ENCODE data around the gene HPSE2. TPM values are rescaled to one million over a fixed set of nuclear protein-coding genes. Genes with fewer than 3 reads are reported as not detected.

Gene HPSE2
- total RNA-seq, 1 experiment from 2014 or later, result not detected

DNA sequence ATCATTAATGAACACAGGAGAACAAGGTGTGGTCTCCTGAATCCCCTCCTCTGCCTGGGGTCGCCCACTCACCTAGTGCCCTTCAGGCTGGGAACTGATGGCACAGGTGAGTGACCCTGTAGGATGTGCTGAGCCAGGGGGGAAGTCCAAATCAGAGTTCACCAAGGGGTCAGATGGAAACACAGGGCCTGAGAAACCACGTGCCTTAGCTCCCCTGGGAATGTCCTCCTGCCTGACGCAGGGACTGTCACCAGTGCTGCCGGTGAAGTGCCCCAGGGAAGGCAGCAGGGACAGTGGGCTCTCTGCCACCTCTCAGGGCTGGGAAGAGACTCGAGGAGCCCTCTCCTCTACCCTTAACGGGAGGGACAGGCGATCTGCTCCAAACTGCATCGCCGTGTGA, 814.9 kb downstream of the HPSE2 start:
- intact Hi-C loops (cut with micrococcal nuclease; ENCODE audit: unreplicated experiment), result no loop called here
- no peaks in the 10 kb centered on the region for H3K9me3 ChIP-seq (ENCODE audit: control insufficient read depth, insufficient read depth, low read depth, low read length)
- no peak for ATAC-seq
- no peak for DNase-seq (ENCODE audit: low read depth, low spot score)
- no peaks in the 10 kb centered on the region; the same call in none of the 2 replicates for H3K36me3 ChIP-seq (ENCODE audit: control insufficient read depth, insufficient read depth, low read length)
- in situ Hi-C loops (cut with HindIII; ENCODE audit: low pct_unique_long_range_greater_than_20kb, low sequenced_read_pairs), result no loop called here
- no peak overlapping the region for H3K4me3 ChIP-seq (ENCODE audit: low read depth in 2 of 2, low read length in 2 of 2)
- H3K4me1 ChIP-seq (ENCODE audit: control insufficient read depth, insufficient read depth, low read length), result peaks cover 6% of the 10 kb centered on the region
- ChIA-PET CTCF (no interaction called here), POLR2A (no interaction called here)
- no TSS peak for BruUV-seq (replicated peaks)
- no peaks in the 10 kb centered on the region for H3K27me3 ChIP-seq (ENCODE audit: control insufficient read depth, insufficient read depth, low read length)
- no peak overlapping the region for H3K27ac ChIP-seq (ENCODE audit: low read length)
- TF ChIP-seq, protein P1, sequence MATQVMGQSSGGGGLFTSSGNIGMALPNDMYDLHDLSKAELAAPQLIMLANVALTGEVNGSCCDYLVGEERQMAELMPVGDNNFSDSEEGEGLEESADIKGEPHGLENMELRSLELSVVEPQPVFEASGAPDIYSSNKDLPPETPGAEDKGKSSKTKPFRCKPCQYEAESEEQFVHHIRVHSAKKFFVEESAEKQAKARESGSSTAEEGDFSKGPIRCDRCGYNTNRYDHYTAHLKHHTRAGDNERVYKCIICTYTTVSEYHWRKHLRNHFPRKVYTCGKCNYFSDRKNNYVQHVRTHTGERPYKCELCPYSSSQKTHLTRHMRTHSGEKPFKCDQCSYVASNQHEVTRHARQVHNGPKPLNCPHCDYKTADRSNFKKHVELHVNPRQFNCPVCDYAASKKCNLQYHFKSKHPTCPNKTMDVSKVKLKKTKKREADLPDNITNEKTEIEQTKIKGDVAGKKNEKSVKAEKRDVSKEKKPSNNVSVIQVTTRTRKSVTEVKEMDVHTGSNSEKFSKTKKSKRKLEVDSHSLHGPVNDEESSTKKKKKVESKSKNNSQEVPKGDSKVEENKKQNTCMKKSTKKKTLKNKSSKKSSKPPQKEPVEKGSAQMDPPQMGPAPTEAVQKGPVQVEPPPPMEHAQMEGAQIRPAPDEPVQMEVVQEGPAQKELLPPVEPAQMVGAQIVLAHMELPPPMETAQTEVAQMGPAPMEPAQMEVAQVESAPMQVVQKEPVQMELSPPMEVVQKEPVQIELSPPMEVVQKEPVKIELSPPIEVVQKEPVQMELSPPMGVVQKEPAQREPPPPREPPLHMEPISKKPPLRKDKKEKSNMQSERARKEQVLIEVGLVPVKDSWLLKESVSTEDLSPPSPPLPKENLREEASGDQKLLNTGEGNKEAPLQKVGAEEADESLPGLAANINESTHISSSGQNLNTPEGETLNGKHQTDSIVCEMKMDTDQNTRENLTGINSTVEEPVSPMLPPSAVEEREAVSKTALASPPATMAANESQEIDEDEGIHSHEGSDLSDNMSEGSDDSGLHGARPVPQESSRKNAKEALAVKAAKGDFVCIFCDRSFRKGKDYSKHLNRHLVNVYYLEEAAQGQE (IDR thresholded peaks at IDR 0.05; ENCODE audit: insufficient read depth in 1 of 2, low read depth in 2 of 2, low read length in 1 of 2), result no peak
- TF ChIP-seq TCF7L2 (IDR thresholded peaks at IDR 0.05; ENCODE audit: low read depth, low read length) (no peak), SIN3A (IDR thresholded peaks at IDR 0.05; ENCODE audit: borderline replicate concordance, insufficient read depth, low read depth, low read length) (no peak), POLR2AphosphoS5 (IDR thresholded peaks at IDR 0.05; ENCODE audit: low read depth, low read length) (no peak)
- TF ChIP-seq, protein P2, sequence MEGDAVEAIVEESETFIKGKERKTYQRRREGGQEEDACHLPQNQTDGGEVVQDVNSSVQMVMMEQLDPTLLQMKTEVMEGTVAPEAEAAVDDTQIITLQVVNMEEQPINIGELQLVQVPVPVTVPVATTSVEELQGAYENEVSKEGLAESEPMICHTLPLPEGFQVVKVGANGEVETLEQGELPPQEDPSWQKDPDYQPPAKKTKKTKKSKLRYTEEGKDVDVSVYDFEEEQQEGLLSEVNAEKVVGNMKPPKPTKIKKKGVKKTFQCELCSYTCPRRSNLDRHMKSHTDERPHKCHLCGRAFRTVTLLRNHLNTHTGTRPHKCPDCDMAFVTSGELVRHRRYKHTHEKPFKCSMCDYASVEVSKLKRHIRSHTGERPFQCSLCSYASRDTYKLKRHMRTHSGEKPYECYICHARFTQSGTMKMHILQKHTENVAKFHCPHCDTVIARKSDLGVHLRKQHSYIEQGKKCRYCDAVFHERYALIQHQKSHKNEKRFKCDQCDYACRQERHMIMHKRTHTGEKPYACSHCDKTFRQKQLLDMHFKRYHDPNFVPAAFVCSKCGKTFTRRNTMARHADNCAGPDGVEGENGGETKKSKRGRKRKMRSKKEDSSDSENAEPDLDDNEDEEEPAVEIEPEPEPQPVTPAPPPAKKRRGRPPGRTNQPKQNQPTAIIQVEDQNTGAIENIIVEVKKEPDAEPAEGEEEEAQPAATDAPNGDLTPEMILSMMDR (IDR thresholded peaks at IDR 0.05), result no peak

DNA sequence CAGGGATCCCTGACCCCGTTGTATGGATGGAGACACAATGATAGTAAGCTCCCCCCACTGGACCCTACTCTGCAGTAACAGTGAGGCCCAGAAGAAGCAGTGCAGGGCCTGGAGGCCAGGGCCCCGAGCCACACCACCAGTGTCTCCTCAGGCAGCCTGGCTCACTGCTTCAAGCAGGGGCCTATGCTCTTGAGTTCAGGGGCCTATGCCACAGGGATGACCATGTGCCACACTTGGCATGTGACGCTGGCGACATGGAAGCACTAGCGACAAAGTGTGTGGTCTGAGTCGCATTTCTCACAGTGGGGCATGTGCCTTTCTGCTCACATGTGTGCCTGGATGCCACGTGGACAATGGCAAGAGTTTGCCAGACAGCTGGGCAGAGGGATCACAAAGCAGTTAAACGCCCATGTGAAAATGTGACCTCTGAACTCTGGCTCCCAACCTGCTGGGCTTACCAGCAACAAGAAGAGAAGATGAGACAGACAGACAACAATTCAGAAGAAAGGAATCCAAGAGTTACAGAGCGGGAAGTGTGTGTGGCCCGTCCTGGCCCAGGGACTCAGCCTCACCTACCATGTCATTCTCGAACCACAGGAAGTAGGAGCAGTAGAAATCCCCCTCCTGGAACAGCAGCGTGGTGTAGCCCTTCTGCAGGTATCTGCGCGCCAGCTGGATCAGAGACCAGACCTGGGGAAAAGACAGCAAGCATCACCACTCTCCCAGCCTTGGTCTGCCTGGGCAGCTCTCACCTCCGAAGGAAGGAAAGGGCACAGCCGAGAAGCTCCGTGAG, 816.0 kb downstream of the HPSE2 start:
- DNase-seq (ENCODE audit: low read depth, low spot score), result no peak
- Histone ChIP-seq H3K27ac (ENCODE audit: low read length) (no peak overlapping the region), H3K4me3 (ENCODE audit: low read depth in 2 of 2, low read length in 2 of 2) (no peak overlapping the region), H3K4me1 (ENCODE audit: control insufficient read depth, insufficient read depth, low read length) (peaks cover 15% of the 10 kb centered on the region), H3K36me3 (ENCODE audit: control insufficient read depth, insufficient read depth, low read length) (no peaks in the 10 kb centered on the region; the same call in none of the 2 replicates), H3K9me3 (ENCODE audit: control insufficient read depth, insufficient read depth, low read depth, low read length) (no peaks in the 10 kb centered on the region), H3K27me3 (ENCODE audit: control insufficient read depth, insufficient read depth, low read length) (no peaks in the 10 kb centered on the region)
- ChIA-PET CTCF (interaction anchor here (0.5 kb wide), 1 partner anchor 868 kb away, joined by 3 read pairs; no protein-coding TSS in a partner anchor), POLR2A (interaction anchor here (0.7 kb wide), 1 partner anchor 9 kb away, joined by 4 read pairs; no protein-coding TSS in a partner anchor)
- intact Hi-C loops (cut with micrococcal nuclease; ENCODE audit: unreplicated experiment), result no loop called here
- in situ Hi-C loops (cut with HindIII; ENCODE audit: low pct_unique_long_range_greater_than_20kb, low sequenced_read_pairs), result no loop called here
- no peak for TF ChIP-seq TCF7L2 (IDR thresholded peaks at IDR 0.05; ENCODE audit: low read depth, low read length)
- no peak for TF ChIP-seq POLR2AphosphoS5 (IDR thresholded peaks at IDR 0.05; ENCODE audit: low read depth, low read length)
- ATAC-seq, result no peak
- no TSS peak for BruUV-seq (replicated peaks)
